Measurements from ENCODE around the gene PSMB9. TPM values are rescaled to one million over a fixed set of nuclear protein-coding genes. Genes with fewer than 3 reads are reported as not detected.

The PSMB9 gene
- total and polyA plus RNA-seq, 2 of the 4 experiments (the other 2 are of a cell fraction) = 9.0 to 12.8 TPM

- no peaks in the 10 kb centered on the region for H3K27me3 ChIP-seq (ENCODE audit: control insufficient read depth, insufficient read depth, low read length)
- CTCF ChIA-PET = interaction anchor here (1.5 to 4.4 kb wide), 2 partner anchors 11 to 19 kb away, joined by 6 to 44 read pairs; partner anchors contain the start of gene TAP2
Observed at GRCh38 chr6:32857156-32857891, 3.3 kb downstream of the PSMB9 start.

More at GRCh38 chr6:32857156-32857891, 3.3 kb downstream of the PSMB9 start:
- Histone ChIP-seq H4K5ac (ENCODE audit: low read depth, low read length) (no peak overlapping the region), H2BK5ac (ENCODE audit: low read depth, low read length, poor library complexity, severe bottlenecking) (no peak overlapping the region), H3K4ac (ENCODE audit: low read depth, low read length) (no peak overlapping the region), H3K4me3 (ENCODE audit: insufficient read depth, low read depth, low read length) (no peak overlapping the region), H2BK15ac (ENCODE audit: low read depth, low read length) (no peak overlapping the region), H3K9ac (ENCODE audit: low read depth, low read length) (no peak overlapping the region), H2AFZ (replicated peaks; ENCODE audit: low read length, poor library complexity) (no peak overlapping the region), H3K36me3 (ENCODE audit: control insufficient read depth, insufficient read depth, low read length) (no peaks in the 10 kb centered on the region; the same call in 1 of the 2 replicates), H3K23ac (ENCODE audit: low read depth, low read length) (no peak overlapping the region), H4K91ac (ENCODE audit: insufficient read depth, low read depth, low read length) (no peak overlapping the region), H3K18ac (ENCODE audit: low read depth, low read length) (no peak overlapping the region), H3K27ac (ENCODE audit: insufficient read depth, low read length) (no peak overlapping the region), H3K4me2 (ENCODE audit: low read depth, low read length) (no peak overlapping the region), H2AK5ac (ENCODE audit: low read depth, low read length) (no peak overlapping the region), H3K14ac (replicated peaks; ENCODE audit: low read depth, low read length) (no peak overlapping the region), H3K79me1 (ENCODE audit: low read depth in 1 of 2, low read length in 2 of 2) (peaks cover 2 to 14% of the 10 kb centered on the region in 2 experiments), H3K56ac (ENCODE audit: extremely low read depth, insufficient read depth, low read length) (no peak overlapping the region), H3K9me1 (ENCODE audit: insufficient read depth, low read length) (no peaks in the 10 kb centered on the region), H2BK120ac (ENCODE audit: low read depth, low read length) (no peak overlapping the region), H4K20me1 (ENCODE audit: insufficient read depth, low read length) (no peaks in the 10 kb centered on the region), H2BK20ac (ENCODE audit: low read depth, low read length) (no peak overlapping the region), H4K8ac (ENCODE audit: low read depth in 2 of 2, low read length in 2 of 2) (no peak overlapping the region), H3K4me1 (ENCODE audit: control insufficient read depth, insufficient read depth, low read length) (peaks cover 4% of the 10 kb centered on the region), H3K9me3 (ENCODE audit: control insufficient read depth, insufficient read depth, low read length) (no peaks in the 10 kb centered on the region), H2AK9ac (replicated peaks; ENCODE audit: low read depth, low read length, poor library complexity) (no peak overlapping the region)
- intact Hi-C loops (cut with micrococcal nuclease) (no loop called here), dilution Hi-C loops (cut with HindIII; ENCODE audit: low sequenced_read_pairs, unreplicated experiment) (no loop called here), in situ Hi-C loops (cut with MboI; ENCODE audit: low sequenced_read_pairs) (no loop called here)
- TF ChIP-seq BHLHE40 (IDR thresholded peaks at IDR 0.05; ENCODE audit: low read depth, low read length) = no peak
- no peak for TF ChIP-seq POLR2A (IDR thresholded peaks at IDR 0.05; ENCODE audit: low read depth, low read length)
- TF ChIP-seq RAD21 (IDR thresholded peaks at IDR 0.05; ENCODE audit: low read length) = no peak
- TF ChIP-seq RCOR1 (IDR thresholded peaks at IDR 0.05; ENCODE audit: insufficient replicate concordance, low read length) = no peak
- TF ChIP-seq FOS (IDR thresholded peaks at IDR 0.05; ENCODE audit: low read depth, low read length) = no peak
- no peak for TF ChIP-seq USF2 (IDR thresholded peaks at IDR 0.05; ENCODE audit: low read depth, low read length)
- no peak for TF ChIP-seq SMC3 (IDR thresholded peaks at IDR 0.05; ENCODE audit: low read depth, low read length)
- no peak for TF ChIP-seq CHD1 (IDR thresholded peaks at IDR 0.05; ENCODE audit: low read depth, low read length)
- no peak for TF ChIP-seq RFX5 (IDR thresholded peaks at IDR 0.05; ENCODE audit: low read depth, low read length)
- TF ChIP-seq NFE2L2 (IDR thresholded peaks at IDR 0.05; ENCODE audit: low read depth, low read length) = no peak
- TF ChIP-seq CEBPB (IDR thresholded peaks at IDR 0.05; ENCODE audit: low read depth, low read length) = no peak
- TF ChIP-seq MXI1 (IDR thresholded peaks at IDR 0.05; ENCODE audit: borderline replicate concordance, low read depth, low read length) = no peak
- TF ChIP-seq CTCF (conservative IDR thresholded peaks at IDR 0.05; ENCODE audit: low read depth, low read length) = no peak
- ATAC-seq (ENCODE audit: low read depth) (no peak), DNase-seq (no peak)
- POLR2A ChIA-PET (ENCODE audit: unreplicated experiment) = interaction anchor here (1.5 kb wide), 1 partner anchor 11 kb away, joined by 3 read pairs; no protein-coding TSS in a partner anchor
- no CpG with 5 or more reads among the region's 14 CpGs for WGBS, 2 experiments (ENCODE audit: extremely low coverage in 2 of 2, insufficient read length in 1 of 2)
- no TSS peak for BruUV-seq (replicated peaks)

Measured in IMR-90 (cell line).